Erythroblast (primary cell): Measurements from ENCODE around the gene TUBD1.

ENCODE experiments used
- GATA1 ChIP-seq: IDR thresholded peaks from 2 replicates; pipeline ENCODE4 v1.6.1; 2011; ENCODE audit warnings: low read depth, mild to moderate bottlenecking, control low read depth, low read length, moderate library complexity
- POLR2A ChIP-seq: IDR thresholded peaks from 2 replicates; pipeline ENCODE4 v1.6.1; 2011; ENCODE audit warnings: mild to moderate bottlenecking, low read length

- TF ChIP-seq POLR2A (no peak), GATA1 (no peak)
These were observed 356 bp downstream of the TUBD1 start for GRCh38 chr17:59892251-59892923.
